CD4-positive, CD25-positive, alpha-beta regulatory T cell (primary cell): ENCODE results near the gene MAPKAP1. TPM values are rescaled to one million over a fixed set of nuclear protein-coding genes. Genes with fewer than 3 reads are reported as not detected.
A peak's percentile ranks its signal among the peaks of the same experiment; 100 is the strongest.

Source experiments
- ATAC-seq, 2 donors: fragments of 150-1000 bp; cut with Tn5 transposase; one replicate each; pipeline ENCODE4 v1.10.0; 2021; ENCODE audit warnings: low read depth in 2 of 2, moderate number of reproducible peaks in 2 of 2, moderate library complexity in 1 of 2
- DNase-seq, 3 donors: peaks; one replicate each; pipeline versions ENCODE4 v3.0.0 to v3.0.0-alpha.2; 2012 to 2022; ENCODE audit warnings: mixed read lengths in 1 of 3
- H3K27ac ChIP-seq: one replicate; pipeline ENCODE4 v1.7.0; 2013; ENCODE audit warnings: mild to moderate bottlenecking, low read length; ENCODE audit not compliant: insufficient read depth, poor library complexity, severe bottlenecking
- H3K27me3 ChIP-seq: one replicate; pipeline ENCODE4 v1.7.0; 2013; ENCODE audit warnings: low read length; ENCODE audit not compliant: control insufficient read depth, insufficient read depth
- H3K36me3 ChIP-seq: one replicate; pipeline ENCODE4 v1.7.0; 2013; ENCODE audit warnings: mild to moderate bottlenecking, low read length, moderate library complexity; ENCODE audit not compliant: control insufficient read depth, insufficient read depth
- H3K4me1 ChIP-seq: 2 replicates; pipeline ENCODE4 v1.7.0; 2013; ENCODE audit warnings: mild to moderate bottlenecking, low read length; ENCODE audit not compliant: insufficient read depth, control insufficient read depth, poor library complexity, severe bottlenecking
- H3K4me3 ChIP-seq: one replicate; pipeline ENCODE4 v1.7.0; 2013; ENCODE audit warnings: low read depth, mild to moderate bottlenecking, low read length, moderate library complexity
- H3K9me3 ChIP-seq, 2 experiments: 1 replicate in 1 of 2; 2 replicates in 1 of 2; pipeline ENCODE4 v1.7.0; 2013; ENCODE audit warnings: low read length in 2 of 2, mild to moderate bottlenecking in 1 of 2, moderate library complexity in 1 of 2; ENCODE audit not compliant: control insufficient read depth in 2 of 2
- H3K27ac Mint-ChIP-seq, 3 donors: one replicate each; pipeline ENCODE4 v1.8.0; 2020 to 2022; ENCODE audit warnings: mild to moderate bottlenecking in 3 of 3, mixed read lengths in 3 of 3, moderate library complexity in 2 of 3
- H3K27me3 Mint-ChIP-seq: one replicate; pipeline ENCODE4 v1.8.0; 2022; ENCODE audit warnings: mild to moderate bottlenecking, mixed read lengths
- H3K36me3 Mint-ChIP-seq: one replicate; pipeline ENCODE4 v1.8.0; 2020; ENCODE audit warnings: mixed read lengths
- H3K4me1 Mint-ChIP-seq, 4 donors: one replicate each; pipeline ENCODE4 v1.8.0; 2020 to 2022; ENCODE audit warnings: mixed read lengths in 4 of 4, mild to moderate bottlenecking in 1 of 4
- H3K4me3 Mint-ChIP-seq, 4 donors: one replicate each; pipeline ENCODE4 v1.8.0; 2020 to 2022; ENCODE audit warnings: mild to moderate bottlenecking in 4 of 4, mixed read lengths in 4 of 4, moderate library complexity in 3 of 4
- H3K9me3 Mint-ChIP-seq, 7 donors: one replicate each; pipeline ENCODE4 v1.8.0; 2020 to 2022; ENCODE audit warnings: mixed read lengths in 7 of 7, mild to moderate bottlenecking in 3 of 7, moderate library complexity in 2 of 7
- polyA plus RNA-seq, 4 donors: library from polyadenylated mRNA; unstranded; fragments of 300-500 nt; fragmentation: Illumina TruSeq; gene quantifications; one replicate each; pipeline ENCODE4 v1.2.3, GENCODE V29; 2021
- total RNA-seq: library from RNA; stranded (reverse); gene quantifications from one replicate; pipeline ENCODE4 v1.2.3, GENCODE V29; 2022

MAPKAP1 gene
- total and polyA plus RNA-seq, 5 donors from 2014 or later, result 40.8 to 53.2 (median 47.3) TPM

DNA sequence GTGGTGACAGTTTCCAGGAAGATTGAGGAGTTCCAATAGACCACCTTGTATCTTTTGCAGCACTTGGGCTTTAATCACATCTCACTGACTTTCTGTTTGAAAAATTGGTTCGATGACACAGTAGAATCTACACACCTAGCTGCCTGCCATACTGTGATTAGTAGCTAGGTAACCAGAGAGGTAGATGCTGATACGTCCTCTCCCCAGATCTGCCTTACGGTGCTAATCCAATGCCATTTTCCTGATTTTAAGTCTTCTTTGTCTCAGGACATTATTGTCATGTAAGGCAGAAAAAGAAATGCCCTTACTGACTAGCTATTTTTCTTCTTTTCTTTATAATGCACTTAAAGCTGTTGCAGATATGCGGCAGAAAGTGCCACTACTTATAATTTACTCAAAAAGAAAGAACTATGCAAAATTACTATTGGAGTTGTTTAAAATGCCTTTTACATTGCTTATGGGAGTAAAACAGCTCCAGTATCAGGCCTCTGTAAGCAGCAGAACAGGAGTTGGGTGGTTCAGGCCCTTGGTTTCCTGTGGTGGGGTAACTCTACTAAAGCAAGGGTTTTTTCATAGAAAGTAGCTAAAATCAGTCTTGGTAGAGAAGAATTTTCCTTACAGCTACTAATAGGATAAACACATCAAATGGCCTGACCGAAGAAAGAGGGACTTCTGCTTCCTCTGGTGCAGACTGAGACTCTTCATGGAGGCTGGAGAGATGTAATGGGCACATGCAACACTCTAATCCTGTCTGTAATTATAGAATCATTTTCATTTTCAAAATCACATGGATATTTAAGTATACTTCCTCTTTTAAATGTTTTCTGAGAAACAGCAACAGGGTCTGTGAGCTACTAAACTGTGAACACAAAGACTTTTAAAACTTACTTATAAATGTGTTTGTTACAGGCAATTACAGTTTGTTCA lies 177.2 kb downstream of the MAPKAP1 start:
- H3K27ac Mint-ChIP-seq, result peak overlapping the region; percentile 15 to 56 (median 56)
- H3K36me3 ChIP-seq, result no peaks in the 10 kb centered on the region
- H3K36me3 Mint-ChIP-seq, result peaks cover 10% of the 10 kb centered on the region
- peak in 1 of 3 donors; percentile 65 for DNase-seq
- H3K4me1 Mint-ChIP-seq, result peaks cover 18 to 40% (median 32%) of the 10 kb centered on the region in 4 donors
- ATAC-seq, result peak in 1 of 2 donors; percentile 46
- peaks cover 5% of the 10 kb centered on the region for H3K4me1 ChIP-seq
- peak overlapping the region; percentile 35 for H3K27ac ChIP-seq
- no peaks in the 10 kb centered on the region for H3K27me3 ChIP-seq
- no peaks in the 10 kb centered on the region for H3K9me3 Mint-ChIP-seq
- H3K9me3 ChIP-seq, result no peaks in the 10 kb centered on the region
- no peaks in the 10 kb centered on the region for H3K27me3 Mint-ChIP-seq
- H3K4me3 ChIP-seq, result peak overlapping the region; percentile 7
- no peak overlapping the region for H3K4me3 Mint-ChIP-seq

DNA sequence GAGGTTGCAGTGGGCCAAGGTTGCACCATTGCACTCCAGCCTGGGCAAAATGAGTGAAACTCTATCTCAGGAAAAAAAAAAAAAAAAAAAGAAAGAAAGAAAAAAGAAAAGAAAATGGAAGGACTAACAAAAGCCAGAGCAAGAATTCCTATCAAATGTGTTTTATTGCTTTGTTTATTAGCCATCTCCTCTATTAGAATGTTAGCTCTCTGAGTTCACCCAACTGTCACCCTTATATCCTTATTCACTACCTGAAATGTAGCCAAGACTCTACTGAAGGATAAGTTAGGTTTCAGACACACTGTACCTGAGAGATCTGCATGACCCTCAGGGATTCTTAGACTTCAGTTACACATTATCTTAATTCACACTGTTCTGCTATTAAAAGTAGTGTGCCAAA lies 177.9 kb downstream of the MAPKAP1 start:
- ATAC-seq, result no peak
- Histone ChIP-seq H3K4me1 (peaks cover 5% of the 10 kb centered on the region), H3K9me3 (no peaks in the 10 kb centered on the region), H3K4me3 (no peak overlapping the region), H3K27ac (no peak overlapping the region), H3K27me3 (no peaks in the 10 kb centered on the region), H3K36me3 (no peaks in the 10 kb centered on the region)
- no peak overlapping the region for H3K4me3 Mint-ChIP-seq
- H3K4me1 Mint-ChIP-seq, result peaks cover 20 to 46% (median 32%) of the 10 kb centered on the region in 4 donors
- H3K27ac Mint-ChIP-seq, result peak overlapping the region in 2 of 3 donors; percentile 15 to 89
- peaks cover 10% of the 10 kb centered on the region for H3K36me3 Mint-ChIP-seq
- no peak for DNase-seq
- no peaks in the 10 kb centered on the region for H3K27me3 Mint-ChIP-seq
- H3K9me3 Mint-ChIP-seq, result no peaks in the 10 kb centered on the region

- H3K27ac Mint-ChIP-seq, result peak overlapping the region in 1 of 3 donors; percentile 39
- DNase-seq (no peak), ATAC-seq (no peak)
- H3K36me3 Mint-ChIP-seq, result peaks cover 5% of the 10 kb centered on the region
- no peaks in the 10 kb centered on the region for H3K9me3 Mint-ChIP-seq
- Histone ChIP-seq H3K4me3 (no peak overlapping the region), H3K27ac (no peak overlapping the region), H3K27me3 (no peaks in the 10 kb centered on the region), H3K36me3 (no peaks in the 10 kb centered on the region), H3K4me1 (peaks cover 13% of the 10 kb centered on the region), H3K9me3 (no peaks in the 10 kb centered on the region)
- no peaks in the 10 kb centered on the region for H3K27me3 Mint-ChIP-seq
- peaks cover 24 to 57% (median 39%) of the 10 kb centered on the region in 4 donors for H3K4me1 Mint-ChIP-seq
- no peak overlapping the region for H3K4me3 Mint-ChIP-seq
Observed at GRCh38 chr9:125527471-125528002, 179.5 kb downstream of the MAPKAP1 start.

- H3K4me3 Mint-ChIP-seq, result peak overlapping the region in 1 of 4 donors; percentile 27
- ATAC-seq (no peak), DNase-seq (no peak)
- Histone ChIP-seq H3K4me1 (peaks cover 26% of the 10 kb centered on the region), H3K36me3 (no peaks in the 10 kb centered on the region), H3K27ac (no peak overlapping the region), H3K27me3 (no peaks in the 10 kb centered on the region), H3K9me3 (no peaks in the 10 kb centered on the region), H3K4me3 (no peak overlapping the region)
- peak overlapping the region in 1 of 3 donors; percentile 80 for H3K27ac Mint-ChIP-seq
- peaks cover 32 to 60% (median 40%) of the 10 kb centered on the region in 4 donors for H3K4me1 Mint-ChIP-seq
- peaks cover 3% of the 10 kb centered on the region for H3K36me3 Mint-ChIP-seq
- no peaks in the 10 kb centered on the region for H3K9me3 Mint-ChIP-seq
- H3K27me3 Mint-ChIP-seq, result no peaks in the 10 kb centered on the region
Observed at GRCh38 chr9:125525921-125526631, 180.9 kb downstream of the MAPKAP1 start.

DNA sequence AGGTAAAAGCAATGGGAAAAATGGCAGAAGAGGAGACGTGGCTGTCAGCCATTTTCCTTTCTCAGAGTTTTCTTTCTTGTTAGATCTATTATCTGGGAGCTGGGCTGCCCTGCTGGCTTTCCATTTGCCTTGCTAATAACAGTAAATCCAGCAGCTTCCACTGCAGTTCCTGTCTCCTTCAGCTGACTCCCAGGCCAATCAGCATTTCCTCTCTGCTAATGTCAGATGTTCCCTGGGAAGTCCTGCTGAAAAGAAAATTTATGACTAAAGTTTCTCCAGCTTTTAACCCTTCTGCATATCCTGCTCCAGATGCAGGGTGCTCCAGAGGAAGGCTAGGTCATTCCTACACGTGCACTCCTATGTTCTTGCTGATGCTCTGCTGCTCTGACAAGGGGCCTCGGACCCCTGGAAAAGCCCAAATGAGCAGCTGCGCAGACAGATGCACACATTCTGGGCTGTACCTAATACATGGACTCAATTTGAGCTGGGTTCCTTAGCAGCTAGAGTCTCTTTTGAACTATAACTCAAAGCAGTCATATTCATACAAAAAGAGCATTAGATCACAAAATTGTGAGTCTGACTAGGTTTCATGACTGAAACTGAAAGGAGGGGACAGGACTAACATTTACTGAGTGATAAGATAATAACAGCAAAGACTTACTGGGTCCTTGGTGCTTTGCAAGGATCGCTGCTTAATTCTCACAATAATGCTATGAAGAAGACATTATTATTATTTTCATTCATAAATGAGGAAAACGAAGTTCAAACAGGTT lies 182.2 kb downstream of the MAPKAP1 start:
- ATAC-seq (no peak), DNase-seq (peak in 1 of 3 donors; percentile 25)
- Mint-ChIP-seq H3K4me3 (no peak overlapping the region), H3K27me3 (no peaks in the 10 kb centered on the region), H3K4me1 (peaks cover 23 to 54% (median 34%) of the 10 kb centered on the region in 4 donors), H3K36me3 (peaks cover 3% of the 10 kb centered on the region), H3K27ac (peak overlapping the region in 1 of 3 donors; percentile 80), H3K9me3 (no peaks in the 10 kb centered on the region)
- Histone ChIP-seq H3K4me3 (no peak overlapping the region), H3K4me1 (peaks cover 22% of the 10 kb centered on the region), H3K27me3 (no peaks in the 10 kb centered on the region), H3K9me3 (no peaks in the 10 kb centered on the region), H3K27ac (no peak overlapping the region), H3K36me3 (no peaks in the 10 kb centered on the region)

DNA sequence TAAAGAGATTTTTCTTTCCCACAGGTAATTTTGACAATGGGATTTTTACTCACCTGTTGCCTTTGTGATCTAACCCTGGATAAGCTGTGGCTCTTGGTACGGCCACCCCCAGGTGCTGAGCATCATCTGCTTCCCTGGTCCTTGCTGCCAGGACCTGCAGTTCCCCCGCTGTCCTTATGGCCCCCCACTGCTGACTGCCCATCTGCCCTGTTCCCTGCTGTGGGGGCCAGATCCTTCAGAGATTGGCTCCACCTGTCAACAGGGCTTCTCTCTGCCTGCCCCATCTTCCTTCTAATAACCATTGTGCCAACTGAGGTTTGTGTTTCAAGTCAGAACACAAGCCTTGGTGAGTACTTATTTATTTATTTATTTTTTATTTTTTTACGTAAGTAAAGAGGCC lies 183.3 kb downstream of the MAPKAP1 start:
- Mint-ChIP-seq H3K27ac (peak overlapping the region in 2 of 3 donors; percentile 85 to 90), H3K36me3 (peaks cover 1% of the 10 kb centered on the region), H3K9me3 (no peaks in the 10 kb centered on the region), H3K4me3 (peak overlapping the region in 2 of 4 donors; percentile 31 to 55), H3K4me1 (peaks cover 16 to 48% (median 31%) of the 10 kb centered on the region in 4 donors), H3K27me3 (no peaks in the 10 kb centered on the region)
- H3K27ac ChIP-seq, result no peak overlapping the region
- DNase-seq (no peak), ATAC-seq (no peak)
- no peaks in the 10 kb centered on the region for H3K9me3 ChIP-seq
- H3K36me3 ChIP-seq, result peaks cover 3% of the 10 kb centered on the region
- H3K4me1 ChIP-seq, result peaks cover 21% of the 10 kb centered on the region
- H3K27me3 ChIP-seq, result no peaks in the 10 kb centered on the region
- no peak overlapping the region for H3K4me3 ChIP-seq

DNA sequence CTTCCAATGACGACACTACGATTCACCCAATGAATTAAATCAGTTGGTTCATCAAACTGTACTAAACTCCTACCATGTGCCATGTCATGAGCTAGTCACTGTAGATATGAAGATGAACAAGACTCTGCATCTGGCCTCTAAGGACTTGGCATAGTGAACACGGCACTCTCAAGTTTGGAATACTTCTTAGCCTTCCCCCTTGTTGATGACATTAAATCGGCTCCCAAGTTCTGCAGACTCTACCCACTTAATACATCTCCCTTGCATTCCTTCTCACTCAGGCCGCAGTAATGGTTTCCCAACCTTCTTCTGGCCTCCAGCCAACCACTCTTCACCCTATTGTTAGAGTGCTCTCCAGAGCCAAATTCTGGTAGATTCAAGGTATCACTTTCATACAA lies 184.7 kb downstream of the MAPKAP1 start:
- peak overlapping the region; percentile 39 for H3K4me3 ChIP-seq
- Mint-ChIP-seq H3K27ac (peak overlapping the region; percentile 88 to 95 (median 90)), H3K27me3 (no peaks in the 10 kb centered on the region), H3K36me3 (peaks cover 13% of the 10 kb centered on the region), H3K4me3 (peak overlapping the region in 3 of 4 donors; percentile 17 to 82 (median 18)), H3K4me1 (peaks cover 16 to 45% (median 31%) of the 10 kb centered on the region in 4 donors), H3K9me3 (no peaks in the 10 kb centered on the region)
- no peaks in the 10 kb centered on the region for H3K9me3 ChIP-seq
- H3K27me3 ChIP-seq, result no peaks in the 10 kb centered on the region
- peaks cover 9% of the 10 kb centered on the region for H3K36me3 ChIP-seq
- ATAC-seq (no peak), DNase-seq (no peak)
- peak overlapping the region; percentile 44 for H3K27ac ChIP-seq
- H3K4me1 ChIP-seq, result peaks cover 21% of the 10 kb centered on the region
